Measurements from ENCODE around the gene SLC38A8.

DNA sequence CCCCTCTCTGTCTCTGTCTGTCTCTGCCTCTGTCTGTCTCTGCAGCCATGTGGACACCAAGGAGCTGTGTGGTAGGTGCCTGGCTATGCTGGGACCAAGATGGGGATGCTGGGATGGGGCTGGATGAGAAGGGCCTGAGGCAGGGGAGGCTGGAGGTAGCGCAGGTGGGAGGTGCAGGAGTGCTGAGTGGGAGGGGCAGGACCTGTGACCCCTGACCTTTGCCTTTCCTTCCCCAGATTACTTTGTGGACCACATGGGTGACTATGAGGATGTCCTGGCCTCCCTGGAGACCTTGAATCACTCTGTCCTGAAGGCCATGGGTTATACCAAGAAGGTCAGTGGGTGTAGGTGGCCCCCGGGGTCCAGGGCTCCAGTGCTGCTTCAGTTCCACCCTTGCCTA, 61.8 kb downstream of the SLC38A8 start:
- TF ChIP-seq, protein P1, sequence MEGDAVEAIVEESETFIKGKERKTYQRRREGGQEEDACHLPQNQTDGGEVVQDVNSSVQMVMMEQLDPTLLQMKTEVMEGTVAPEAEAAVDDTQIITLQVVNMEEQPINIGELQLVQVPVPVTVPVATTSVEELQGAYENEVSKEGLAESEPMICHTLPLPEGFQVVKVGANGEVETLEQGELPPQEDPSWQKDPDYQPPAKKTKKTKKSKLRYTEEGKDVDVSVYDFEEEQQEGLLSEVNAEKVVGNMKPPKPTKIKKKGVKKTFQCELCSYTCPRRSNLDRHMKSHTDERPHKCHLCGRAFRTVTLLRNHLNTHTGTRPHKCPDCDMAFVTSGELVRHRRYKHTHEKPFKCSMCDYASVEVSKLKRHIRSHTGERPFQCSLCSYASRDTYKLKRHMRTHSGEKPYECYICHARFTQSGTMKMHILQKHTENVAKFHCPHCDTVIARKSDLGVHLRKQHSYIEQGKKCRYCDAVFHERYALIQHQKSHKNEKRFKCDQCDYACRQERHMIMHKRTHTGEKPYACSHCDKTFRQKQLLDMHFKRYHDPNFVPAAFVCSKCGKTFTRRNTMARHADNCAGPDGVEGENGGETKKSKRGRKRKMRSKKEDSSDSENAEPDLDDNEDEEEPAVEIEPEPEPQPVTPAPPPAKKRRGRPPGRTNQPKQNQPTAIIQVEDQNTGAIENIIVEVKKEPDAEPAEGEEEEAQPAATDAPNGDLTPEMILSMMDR (conservative IDR thresholded peaks at IDR 0.05): no peak
- TF ChIP-seq ZFX (IDR thresholded peaks at IDR 0.05): no peak
